ENCODE measurements around the gene VEGFB. TPM values are rescaled to one million over a fixed set of nuclear protein-coding genes. Genes with fewer than 3 reads are reported as not detected.

The VEGFB gene
- total and polyA plus RNA-seq, 12 donors = 158 to 353 (median 277) TPM

- intact Hi-C loops (cut with DNase I) = loop anchor here in 3 of 10 donors (2.0 to 5.0 kb wide), 2 partner anchors 15 to 50 kb away; partner anchors contain the start of gene CATSPERZ (in 1 of the 3)
- H3K9me3 ChIP-seq = no peaks in the 10 kb centered on the region
- WGBS, 2 donors = 10 to 15% methylated on average over 23 of the region's 23 CpGs
- H3K27ac ChIP-seq = peak overlapping the region in 9 of 10 donors; percentile 71 to 87 (median 84)
- peak overlapping the region; percentile 70 to 93 (median 84) for H3K4me3 ChIP-seq
- H3K27me3 ChIP-seq = no peaks in the 10 kb centered on the region
- TF ChIP-seq CTCF (IDR thresholded peaks at IDR 0.05) = peak in 3 of 9 donors; percentile 11 to 37 (median 14)
- H3K36me3 ChIP-seq = peaks cover 0 to 31% (median 15%) of the 10 kb centered on the region in 9 donors
- DNase-seq (peak; percentile 60 to 63), ATAC-seq (peak in 7 of 8 donors; percentile 16 to 41 (median 34))
- peaks cover 4 to 43% (median 38%) of the 10 kb centered on the region in 9 donors for H3K4me1 ChIP-seq
Measured at GRCh38 chr11:64252003-64252872, 17.9 kb downstream of the VEGFB start.

GRCh38 chr11:64253043-64253442 is 18.7 kb downstream of the VEGFB start:
- Histone ChIP-seq H3K4me3 (peak overlapping the region in 7 of 10 donors; percentile 79 to 90 (median 84)), H3K27me3 (no peaks in the 10 kb centered on the region), H3K9me3 (no peaks in the 10 kb centered on the region), H3K27ac (peak overlapping the region in 4 of 10 donors; percentile 5 to 87 (median 85)), H3K36me3 (peaks cover 0 to 39% (median 17%) of the 10 kb centered on the region in 9 donors), H3K4me1 (peaks cover 0 to 39% (median 32%) of the 10 kb centered on the region in 9 donors)
- WGBS, 2 donors = 78 to 84% methylated on average over 8 of the region's 8 CpGs
- no peak for TF ChIP-seq CTCF (IDR thresholded peaks at IDR 0.05)
- ATAC-seq (no peak), DNase-seq (no peak)
- intact Hi-C loops (cut with DNase I) = loop anchor here in 3 of 10 donors (2.0 to 5.0 kb wide), 2 partner anchors 14 to 49 kb away; partner anchors contain the start of gene CATSPERZ (in 1 of the 3)

GRCh38 chr11:64253481-64253880 is 19.1 kb downstream of the VEGFB start:
- DNase-seq (no peak), ATAC-seq (peak in 3 of 8 donors; percentile 7 to 37 (median 14))
- H3K36me3 ChIP-seq = peaks cover 0 to 44% (median 21%) of the 10 kb centered on the region in 9 donors
- H3K27me3 ChIP-seq = no peaks in the 10 kb centered on the region
- 44 to 52% methylated on average over 5 of the region's 5 CpGs for whole genome bisulfite sequencing, 2 donors
- H3K4me1 ChIP-seq = peaks cover 0 to 39% (median 31%) of the 10 kb centered on the region in 9 donors
- no peak for TF ChIP-seq CTCF (IDR thresholded peaks at IDR 0.05)
- H3K4me3 ChIP-seq = no peak overlapping the region
- no peaks in the 10 kb centered on the region for H3K9me3 ChIP-seq
- intact Hi-C loops (cut with DNase I) = loop anchor here in 3 of 10 donors (2.0 to 5.0 kb wide), 2 partner anchors 13 to 49 kb away; partner anchors contain the start of gene CATSPERZ (in 1 of the 3)
- H3K27ac ChIP-seq = peak overlapping the region in 2 of 10 donors; percentile 5 to 85

GRCh38 chr11:64254326-64254725 is 19.9 kb downstream of the VEGFB start:
- Histone ChIP-seq H3K36me3 (peaks cover 0 to 52% (median 25%) of the 10 kb centered on the region in 9 donors), H3K4me1 (peaks cover 0 to 39% (median 31%) of the 10 kb centered on the region in 9 donors), H3K27ac (no peak overlapping the region), H3K9me3 (no peaks in the 10 kb centered on the region), H3K27me3 (no peaks in the 10 kb centered on the region), H3K4me3 (no peak overlapping the region)
- DNase-seq (no peak), ATAC-seq (no peak)
- intact Hi-C loops (cut with DNase I) = loop anchor here in 1 of 10 donors (5.0 kb wide), 1 partner anchor 48 kb away; the partner anchor contains the start of gene CATSPERZ
- 87 to 89% methylated on average over 7 of the region's 7 CpGs for WGBS, 2 donors
- no peak for TF ChIP-seq CTCF (IDR thresholded peaks at IDR 0.05)

Measured in heart right ventricle (tissue), 16 donors.